B cell (primary cell): ENCODE measurements around the gene MYO5C. TPM values are rescaled to one million over a fixed set of nuclear protein-coding genes. Genes with fewer than 3 reads are reported as not detected.

Experiments used
- ATAC-seq: fragments of 200-7000 bp; cut with Tn5 transposase; one replicate; pipeline ENCODE4 v1.10.0; 2021; ENCODE audit warnings: low read depth, mild to moderate bottlenecking, moderate number of reproducible peaks, moderate library complexity
- CTCF ChIA-PET: fragments of 350-600 bp; sonication (Branson Sonifier 250); formaldehyde crosslinking; loops from one replicate; lab custom pipeline; 2021; ENCODE audit warnings: antibody characterized with exemption, inconsistent platforms; lab: Charles Lee
- POLR2A ChIA-PET: fragments of 350-600 bp; sonication (Branson Sonifier 250); formaldehyde crosslinking; loops from one replicate; lab custom pipeline; 2021; ENCODE audit warnings: antibody characterized with exemption; lab: Charles Lee
- DNase-seq: peaks from one replicate; pipeline ENCODE4 v3.0.0; 2013
- H2AFZ ChIP-seq: 2 replicates; pipeline ENCODE4 v1.6.1; 2012; ENCODE audit warnings: mild to moderate bottlenecking, low read depth, low read length; ENCODE audit not compliant: insufficient read depth, poor library complexity, severe bottlenecking
- H3K27ac ChIP-seq, 2 donors: 1 replicate in 1 of 2; 2 replicates in 1 of 2; pipeline ENCODE4 v1.5.1; 2012 to 2013; ENCODE audit warnings: low read length in 2 of 2, mild to moderate bottlenecking in 2 of 2, moderate library complexity in 1 of 2
- H3K27me3 ChIP-seq, 4 experiments: fragments of 200-600 bp in 1 of 4; sonication (generic) in 1 of 4; replicated peaks in 1 of 4; 1 replicate in 2 of 4; 2 replicates in 2 of 4; pipeline versions ENCODE4 v1.6.1 to v1.7.0; 2013 to 2016; ENCODE audit warnings: low read length in 3 of 4, mild to moderate bottlenecking in 2 of 4, mixed read lengths in 1 of 4, moderate library complexity in 1 of 4; ENCODE audit not compliant: insufficient read depth in 4 of 4, control insufficient read depth in 3 of 4; ENCODE audit errors: control extremely low read depth in 1 of 4
- H3K36me3 ChIP-seq, 2 experiments: replicated peaks in 1 of 2; 1 replicate in 1 of 2; 2 replicates in 1 of 2; pipeline versions ENCODE4 v1.6.1 to v1.7.1; 2013; ENCODE audit warnings: low read length in 1 of 2; ENCODE audit not compliant: insufficient read depth in 2 of 2, control insufficient read depth in 1 of 2; ENCODE audit errors: control extremely low read depth in 1 of 2, extremely low read depth in 1 of 2
- H3K4me1 ChIP-seq, 2 donors: fragments of 200-600 bp in 1 of 2; sonication (generic) in 1 of 2; 1 replicate in 1 of 2; 2 replicates in 1 of 2; pipeline versions ENCODE4 v1.5.1 to v1.6.1; 2013 to 2017; ENCODE audit warnings: low read length in 2 of 2; ENCODE audit not compliant: control insufficient read depth in 2 of 2, insufficient read depth in 2 of 2
- H3K4me2 ChIP-seq: replicated peaks from 2 replicates; pipeline ENCODE3; 2012; ENCODE audit warnings: mild to moderate bottlenecking, low read depth, low read length; ENCODE audit not compliant: poor library complexity, severe bottlenecking
- H3K4me3 ChIP-seq, 5 experiments: fragments of 200-600 bp in 1 of 5; sonication (generic) in 1 of 5; 1 replicate in 3 of 5; 2 replicates in 2 of 5; pipeline versions ENCODE4 v1.5.1 to v1.7.0; 2011 to 2016; ENCODE audit warnings: low read length in 4 of 5, mild to moderate bottlenecking in 4 of 5, low read depth in 2 of 5, control low read depth in 1 of 5, moderate library complexity in 1 of 5; ENCODE audit not compliant: insufficient read depth in 1 of 5; ENCODE audit errors: control extremely low read depth in 1 of 5, extremely low read depth in 1 of 5
- H3K79me2 ChIP-seq: fragments of 200-600 bp; sonication (generic); one replicate; pipeline ENCODE4 v1.6.0; 2016; ENCODE audit warnings: low read length; ENCODE audit not compliant: control insufficient read depth, insufficient read depth
- H3K9ac ChIP-seq: fragments of 200-600 bp; sonication (generic); 2 replicates; pipeline ENCODE4 v1.6.1; 2017; ENCODE audit warnings: mild to moderate bottlenecking, low read length, moderate library complexity
- H3K9me3 ChIP-seq, 3 donors: one replicate each; pipeline versions ENCODE4 v1.6.1 to v1.7.1; 2013; ENCODE audit warnings: low read length in 2 of 3; ENCODE audit not compliant: control insufficient read depth in 2 of 3, insufficient read depth in 1 of 3; ENCODE audit errors: control extremely low read depth in 1 of 3
- H4K20me1 ChIP-seq: 2 replicates; pipeline ENCODE4 v1.6.0; 2012; ENCODE audit warnings: mild to moderate bottlenecking, low read length; ENCODE audit not compliant: insufficient read depth, control insufficient read depth, poor library complexity, severe bottlenecking
- H3K27ac Mint-ChIP-seq: one replicate; pipeline ENCODE4 v1.8.0; 2021; ENCODE audit warnings: mixed read lengths
- H3K27me3 Mint-ChIP-seq: one replicate; pipeline ENCODE4 v1.8.0; 2021; ENCODE audit warnings: mixed read lengths
- H3K4me1 Mint-ChIP-seq: one replicate; pipeline ENCODE4 v1.8.0; 2021; ENCODE audit warnings: mixed read lengths
- H3K4me3 Mint-ChIP-seq: one replicate; pipeline ENCODE4 v1.8.0; 2021; ENCODE audit warnings: mixed read lengths
- H3K9me3 Mint-ChIP-seq: one replicate; pipeline ENCODE4 v1.8.0; 2022; ENCODE audit warnings: mixed read lengths; ENCODE audit not compliant: insufficient read depth
- CTCF ChIP-seq: fragments of 200-600 bp; IDR thresholded peaks from one replicate; pipeline ENCODE4 v1.8.0; 2022; ENCODE audit warnings: antibody characterized with exemption, mild to moderate bottlenecking
- EZH2 ChIP-seq: IDR thresholded peaks from 2 replicates; pipeline ENCODE4 v1.6.1; 2012; ENCODE audit warnings: borderline replicate concordance, low read depth, mild to moderate bottlenecking, moderate library complexity, low read length; ENCODE audit not compliant: insufficient read depth, poor library complexity, severe bottlenecking
- WGBS: methylation state at CpG from one replicate; pipeline ENCODE4 v1.1.5; 2013; ENCODE audit warnings: missing lambda C conversion rate; ENCODE audit not compliant: insufficient coverage; 5-methylcytosine and 5-hydroxymethylcytosine counted together
- intact Hi-C: fragments of 100-400 bp; cut with micrococcal nuclease; formaldehyde crosslinking; loops from one replicate; pipeline ENCODE4 v1.10.0; 2022
- polyA plus RNA-seq: library from polyadenylated mRNA; depleted of rRNA; stranded (reverse); fragments of >200 nt; gene quantifications from 2 replicates; pipeline ENCODE4 v1.2.3, GENCODE V29; 2012
- total RNA-seq, 2 donors: library from RNA; stranded (reverse); fragments of 120-200 nt in 1 of 2; gene quantifications; 1 replicate in 1 of 2; 2 replicates in 1 of 2; pipeline versions ENCODE4 v1.2.3 to v1.2.4, GENCODE V29; 2013 to 2022

Gene MYO5C
- total and polyA plus RNA-seq, 2 donors (not counting 1 experiment from before 2014, with no cell fraction given): 0.54 to 4.5 TPM

- peaks cover 33 to 48% of the 10 kb centered on the region in 2 donors for H3K4me1 ChIP-seq
- H3K4me1 Mint-ChIP-seq: peaks cover 59% of the 10 kb centered on the region
These were observed 115.3 kb downstream of the MYO5C start for GRCh38 chr15:52180196-52180835.

More at GRCh38 chr15:52180196-52180835, 115.3 kb downstream of the MYO5C start:
- Histone ChIP-seq H3K27me3 (no peaks in the 10 kb centered on the region), H3K79me2 (peaks cover 50% of the 10 kb centered on the region), H3K27ac (peak overlapping the region; percentile 97), H3K9ac (peak overlapping the region; percentile 90), H3K4me2 (peak overlapping the region; percentile 87), H2AFZ (peak overlapping the region; percentile 67), H3K9me3 (no peaks in the 10 kb centered on the region), H3K4me3 (peak overlapping the region; percentile 6 to 97 (median 87)), H3K36me3 (peaks cover 0 to 11% of the 10 kb centered on the region in 2 experiments), H4K20me1 (peaks cover 32% of the 10 kb centered on the region)
- Mint-ChIP-seq H3K27ac (peak overlapping the region; percentile 99), H3K4me3 (peak overlapping the region; percentile 93), H3K27me3 (no peaks in the 10 kb centered on the region), H3K9me3 (no peaks in the 10 kb centered on the region)
- no peak for TF ChIP-seq CTCF
- TF ChIP-seq EZH2: no peak
- POLR2A ChIA-PET: interaction anchor here (0.5 to 3.0 kb wide), 11 partner anchors 33 to 1880 kb away, joined by 3 to 60 read pairs (median 6); no protein-coding TSS in a partner anchor
- DNase-seq (no peak), ATAC-seq (peak; percentile 25)
- intact Hi-C loops: loop anchor here (2.0 to 10.0 kb wide), 2 partner anchors 384 to 498 kb away; partner anchors contain the start of genes ARPP19 and ATOSA
- CTCF ChIA-PET: interaction anchor here (0.7 to 3.0 kb wide), 8 partner anchors 8 to 55 kb away, joined by 3 to 25 read pairs (median 4); no protein-coding TSS in a partner anchor
- WGBS: 2% methylated on average over 26 of the region's 31 CpGs
